ENCODE data around the gene ARSD. TPM values are rescaled to one million over a fixed set of nuclear protein-coding genes. Genes with fewer than 3 reads are reported as not detected.
A peak's percentile ranks its signal among the peaks of the same experiment; 100 is the strongest.
"Not testable (repeated sequence)": the region's sequence is repeated elsewhere in the genome, so short reads cannot be mapped to it uniquely, and the experiment has no call there.

ARSD gene
- polyA plus RNA-seq, 3 donors from 2014 or later: 7.1 to 16.0 (median 10.7) TPM

GRCh38 chrX:2958199-2958598 lies 29.1 kb upstream of the ARSD start:
- Mint-ChIP-seq H3K4me1 (no peaks in the 10 kb centered on the region), H3K27ac (no peak overlapping the region), H3K36me3 (no peaks in the 10 kb centered on the region), H3K4me3 (no peak overlapping the region), H3K27me3 (ENCODE audit: low read depth in 3 of 3) (peaks cover 1 to 19% (median 8%) of the 10 kb centered on the region in 3 donors), H3K9me3 (no peaks in the 10 kb centered on the region)
- no peak for DNase-seq

GRCh38 chrX:2955838-2956237 lies 26.7 kb upstream of the ARSD start:
- Mint-ChIP-seq H3K36me3 (no peaks in the 10 kb centered on the region), H3K27ac (peak overlapping the region in 1 of 6 donors; percentile 36), H3K27me3 (ENCODE audit: low read depth in 3 of 3) (peaks cover 1 to 16% (median 8%) of the 10 kb centered on the region in 3 donors), H3K9me3 (peaks cover 0 to under 1% (median 0%) of the 10 kb centered on the region in 6 donors), H3K4me1 (no peaks in the 10 kb centered on the region), H3K4me3 (no peak overlapping the region)
- DNase-seq: no peak

- no peak overlapping the region for H3K27ac Mint-ChIP-seq
- H3K4me3 Mint-ChIP-seq: no peak overlapping the region
- no peak for DNase-seq
- no peaks in the 10 kb centered on the region for H3K4me1 Mint-ChIP-seq
- peaks cover 1 to 10% (median 8%) of the 10 kb centered on the region in 3 donors for H3K27me3 Mint-ChIP-seq (ENCODE audit: low read depth in 3 of 3)
- peaks cover 0 to 2% (median 0%) of the 10 kb centered on the region in 6 donors for H3K9me3 Mint-ChIP-seq
- H3K36me3 Mint-ChIP-seq: no peaks in the 10 kb centered on the region
Observed at GRCh38 chrX:2955281-2955680, 26.1 kb upstream of the ARSD start.

- Mint-ChIP-seq H3K27me3 (ENCODE audit: low read depth in 3 of 3) (peaks cover 0 to 10% (median 8%) of the 10 kb centered on the region in 3 donors), H3K4me3 (no peak overlapping the region), H3K27ac (no peak overlapping the region), H3K4me1 (no peaks in the 10 kb centered on the region), H3K36me3 (no peaks in the 10 kb centered on the region), H3K9me3 (peaks cover 0 to 2% (median 0%) of the 10 kb centered on the region in 6 donors)
- DNase-seq: no peak
Observed at GRCh38 chrX:2954541-2954940, 25.4 kb upstream of the ARSD start.

- H3K27ac Mint-ChIP-seq, H3K4me1 Mint-ChIP-seq, H3K36me3 Mint-ChIP-seq, H3K9me3 Mint-ChIP-seq, DNase-seq, H3K4me3 Mint-ChIP-seq: not testable (repeated sequence)
- peaks cover 0 to 12% (median 3%) of the 10 kb centered on the region in 3 donors for H3K27me3 Mint-ChIP-seq (ENCODE audit: low read depth in 3 of 3)
Observed at GRCh38 chrX:2937942-2938341, 8.8 kb upstream of the ARSD start.

- H3K27me3 Mint-ChIP-seq (ENCODE audit: low read depth in 3 of 3): peaks cover 0 to 13% (median 7%) of the 10 kb centered on the region in 3 donors
- H3K4me1 Mint-ChIP-seq: peaks cover 5 to 7% of the 10 kb centered on the region in 2 donors
- no peak for DNase-seq
- no peaks in the 10 kb centered on the region for H3K36me3 Mint-ChIP-seq
- H3K4me3 Mint-ChIP-seq: no peak overlapping the region
- no peak overlapping the region for H3K27ac Mint-ChIP-seq
- H3K9me3 Mint-ChIP-seq: peaks cover 0 to 2% (median 0%) of the 10 kb centered on the region in 6 donors
Observed at GRCh38 chrX:2934715-2935710, 5.9 kb upstream of the ARSD start.

- Mint-ChIP-seq H3K27me3 (ENCODE audit: low read depth in 3 of 3) (peaks cover 2 to 13% (median 5%) of the 10 kb centered on the region in 3 donors), H3K27ac (no peak overlapping the region), H3K4me1 (peaks cover 8 to 12% of the 10 kb centered on the region in 2 donors), H3K4me3 (no peak overlapping the region), H3K36me3 (no peaks in the 10 kb centered on the region), H3K9me3 (peaks cover 0 to 2% (median 0%) of the 10 kb centered on the region in 6 donors)
- no peak for DNase-seq
Observed at GRCh38 chrX:2933125-2933900, 4.2 kb upstream of the ARSD start.

GRCh38 chrX:2931612-2932011 lies 2.5 kb upstream of the ARSD start:
- no peak overlapping the region for H3K27ac Mint-ChIP-seq
- no peak overlapping the region for H3K4me3 Mint-ChIP-seq
- no peaks in the 10 kb centered on the region for H3K36me3 Mint-ChIP-seq

GRCh38 chrX:2931155-2931554 lies 2.0 kb upstream of the ARSD start:
- H3K4me1 Mint-ChIP-seq: peaks cover 8 to 16% of the 10 kb centered on the region in 2 donors
- H3K36me3 Mint-ChIP-seq: no peaks in the 10 kb centered on the region
- DNase-seq: no peak
- peaks cover 0 to 2% (median 0%) of the 10 kb centered on the region in 6 donors for H3K9me3 Mint-ChIP-seq
- H3K27me3 Mint-ChIP-seq (ENCODE audit: low read depth in 3 of 3): peaks cover 2 to 10% (median 4%) of the 10 kb centered on the region in 3 donors
- no peak overlapping the region for H3K27ac Mint-ChIP-seq
- H3K4me3 Mint-ChIP-seq: peak overlapping the region in 1 of 5 donors; percentile 33

More at GRCh38 chrX:2931612-2932011, 2.5 kb upstream of the ARSD start:
- peaks cover 0 to 2% (median 0%) of the 10 kb centered on the region in 6 donors for H3K9me3 Mint-ChIP-seq
- peaks cover 2 to 13% (median 4%) of the 10 kb centered on the region in 3 donors for H3K27me3 Mint-ChIP-seq (ENCODE audit: low read depth in 3 of 3)
- no peak for DNase-seq
- peaks cover 8 to 16% of the 10 kb centered on the region in 2 donors for H3K4me1 Mint-ChIP-seq

GRCh38 chrX:2928191-2928582 lies 952 bp downstream of the ARSD start:
- H3K36me3 Mint-ChIP-seq: no peaks in the 10 kb centered on the region
- peak overlapping the region; percentile 55 to 92 (median 84) for H3K27ac Mint-ChIP-seq
- DNase-seq: peak in 2 of 3 donors; percentile 12 to 16
- H3K4me3 Mint-ChIP-seq: peak overlapping the region; percentile 81 to 91 (median 90)
- peaks cover 2 to 7% (median 6%) of the 10 kb centered on the region in 3 donors for H3K27me3 Mint-ChIP-seq (ENCODE audit: low read depth in 3 of 3)
- H3K9me3 Mint-ChIP-seq: peaks cover 0 to 2% (median 0%) of the 10 kb centered on the region in 6 donors
- peaks cover 8 to 16% of the 10 kb centered on the region in 2 donors for H3K4me1 Mint-ChIP-seq

GRCh38 chrX:2926664-2927275 lies 2.4 kb downstream of the ARSD start:
- Mint-ChIP-seq H3K9me3 (peaks cover 0 to 1% (median 0%) of the 10 kb centered on the region in 6 donors), H3K27ac (peak overlapping the region; percentile 28 to 81 (median 58)), H3K27me3 (ENCODE audit: low read depth in 3 of 3) (peaks cover 2 to 6% (median 2%) of the 10 kb centered on the region in 3 donors), H3K4me3 (peak overlapping the region in 4 of 5 donors; percentile 36 to 52 (median 52)), H3K4me1 (peaks cover 8 to 16% of the 10 kb centered on the region in 2 donors), H3K36me3 (peaks cover 0 to under 1% (median 0%) of the 10 kb centered on the region in 3 donors)
- no peak for DNase-seq

- not testable (repeated sequence) for DNase-seq
- peak overlapping the region in 5 of 6 donors; percentile 9 to 68 (median 48) for H3K27ac Mint-ChIP-seq
Observed at GRCh38 chrX:2926255-2926654, 2.9 kb downstream of the ARSD start.

GRCh38 chrX:2924151-2924550 lies 5.0 kb downstream of the ARSD start:
- peaks cover 13 to 20% (median 13%) of the 10 kb centered on the region in 3 donors for H3K36me3 Mint-ChIP-seq
- H3K4me3 Mint-ChIP-seq: no peak overlapping the region
- H3K4me1 Mint-ChIP-seq: peaks cover 0 to 9% of the 10 kb centered on the region in 2 donors
- H3K27me3 Mint-ChIP-seq (ENCODE audit: low read depth in 3 of 3): peaks cover 0 to 3% (median 2%) of the 10 kb centered on the region in 3 donors
- H3K27ac Mint-ChIP-seq: no peak overlapping the region
- no peak for DNase-seq
- no peaks in the 10 kb centered on the region for H3K9me3 Mint-ChIP-seq

More at GRCh38 chrX:2926255-2926654, 2.9 kb downstream of the ARSD start:
- not testable (repeated sequence) for H3K9me3 Mint-ChIP-seq; H3K36me3 Mint-ChIP-seq; H3K27me3 Mint-ChIP-seq (ENCODE audit: low read depth in 3 of 3)
- Mint-ChIP-seq H3K4me1 (peaks cover 8 to 16% of the 10 kb centered on the region in 2 donors), H3K4me3 (peak overlapping the region in 2 of 5 donors; percentile 36 to 52)
